ENCODE results near the gene NPLOC4.

The NPLOC4 gene

GRCh38 chr17:81607431-81607830 is 29.5 kb downstream of the NPLOC4 start:
- DNase-seq (ENCODE audit: low spot score): no peak
- in situ Hi-C loops (cut with MboI; ENCODE audit: low sequenced_read_pairs, unreplicated experiment): no loop called here
- TF ChIP-seq, protein P1, sequence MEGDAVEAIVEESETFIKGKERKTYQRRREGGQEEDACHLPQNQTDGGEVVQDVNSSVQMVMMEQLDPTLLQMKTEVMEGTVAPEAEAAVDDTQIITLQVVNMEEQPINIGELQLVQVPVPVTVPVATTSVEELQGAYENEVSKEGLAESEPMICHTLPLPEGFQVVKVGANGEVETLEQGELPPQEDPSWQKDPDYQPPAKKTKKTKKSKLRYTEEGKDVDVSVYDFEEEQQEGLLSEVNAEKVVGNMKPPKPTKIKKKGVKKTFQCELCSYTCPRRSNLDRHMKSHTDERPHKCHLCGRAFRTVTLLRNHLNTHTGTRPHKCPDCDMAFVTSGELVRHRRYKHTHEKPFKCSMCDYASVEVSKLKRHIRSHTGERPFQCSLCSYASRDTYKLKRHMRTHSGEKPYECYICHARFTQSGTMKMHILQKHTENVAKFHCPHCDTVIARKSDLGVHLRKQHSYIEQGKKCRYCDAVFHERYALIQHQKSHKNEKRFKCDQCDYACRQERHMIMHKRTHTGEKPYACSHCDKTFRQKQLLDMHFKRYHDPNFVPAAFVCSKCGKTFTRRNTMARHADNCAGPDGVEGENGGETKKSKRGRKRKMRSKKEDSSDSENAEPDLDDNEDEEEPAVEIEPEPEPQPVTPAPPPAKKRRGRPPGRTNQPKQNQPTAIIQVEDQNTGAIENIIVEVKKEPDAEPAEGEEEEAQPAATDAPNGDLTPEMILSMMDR (IDR thresholded peaks at IDR 0.05; ENCODE audit: borderline replicate concordance, control extremely low read depth, extremely low read depth, insufficient read depth, missing control alignments): no peak

- in situ Hi-C loops (cut with MboI; ENCODE audit: low sequenced_read_pairs, unreplicated experiment): no loop called here
- DNase-seq (ENCODE audit: low spot score): no peak
- TF ChIP-seq, protein P1 (IDR thresholded peaks at IDR 0.05; ENCODE audit: borderline replicate concordance, control extremely low read depth, extremely low read depth, insufficient read depth, missing control alignments): no peak
These were observed 32.9 kb downstream of the NPLOC4 start for GRCh38 chr17:81603846-81604610.

- in situ Hi-C loops (cut with MboI; ENCODE audit: low sequenced_read_pairs, unreplicated experiment): no loop called here
- TF ChIP-seq, protein P1 (IDR thresholded peaks at IDR 0.05; ENCODE audit: borderline replicate concordance, control extremely low read depth, extremely low read depth, insufficient read depth, missing control alignments): peak; percentile 50
- peak; percentile 78 for DNase-seq (ENCODE audit: low spot score)
These were observed 35.3 kb downstream of the NPLOC4 start for GRCh38 chr17:81601525-81602120.

DNA sequence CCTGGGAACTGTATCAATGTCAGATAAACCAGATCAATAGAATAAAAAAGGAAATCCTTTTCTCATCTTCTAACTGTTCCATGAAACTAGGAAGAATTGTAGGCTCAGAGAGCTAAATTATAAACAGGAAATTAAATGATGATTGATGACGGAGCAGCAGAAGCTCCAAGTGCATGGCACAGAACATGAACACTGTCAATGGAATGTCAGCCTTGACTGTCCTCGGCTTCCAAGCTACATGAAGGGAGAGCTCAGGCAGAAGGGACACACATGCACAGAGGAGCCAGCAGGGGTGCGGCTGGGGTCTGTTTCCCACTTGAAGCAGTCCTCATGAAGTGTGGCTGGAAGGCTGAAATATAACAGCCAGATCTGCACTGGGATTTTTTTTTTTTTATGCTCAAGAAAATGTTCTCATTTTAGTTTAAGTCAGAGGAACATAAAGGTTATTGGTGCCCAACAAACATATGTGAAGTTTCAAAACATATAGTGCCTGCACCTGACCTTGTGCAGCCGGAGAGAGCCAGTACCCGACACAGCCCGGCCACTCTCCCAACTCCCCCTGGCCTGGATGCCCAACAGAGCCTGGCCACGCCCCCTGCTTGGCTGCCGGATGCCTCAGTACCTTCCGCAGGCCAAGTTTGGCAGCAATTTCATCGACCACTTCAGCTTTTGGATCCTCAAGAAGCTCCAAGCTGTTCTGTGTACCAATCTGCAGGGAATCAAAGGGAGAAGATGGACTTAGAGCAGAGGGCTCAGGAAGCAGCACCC is 37.0 kb downstream of the NPLOC4 start:
- TF ChIP-seq, protein P1 (IDR thresholded peaks at IDR 0.05; ENCODE audit: borderline replicate concordance, control extremely low read depth, extremely low read depth, insufficient read depth, missing control alignments): no peak
- no peak for DNase-seq (ENCODE audit: low spot score)
- in situ Hi-C loops (cut with MboI; ENCODE audit: low sequenced_read_pairs, unreplicated experiment): no loop called here

- in situ Hi-C loops (cut with MboI; ENCODE audit: low sequenced_read_pairs, unreplicated experiment): no loop called here
- no peak for DNase-seq (ENCODE audit: low spot score)
- TF ChIP-seq, protein P1 (IDR thresholded peaks at IDR 0.05; ENCODE audit: borderline replicate concordance, control extremely low read depth, extremely low read depth, insufficient read depth, missing control alignments): no peak
These were observed 43.6 kb downstream of the NPLOC4 start for GRCh38 chr17:81593105-81593871.

DNA sequence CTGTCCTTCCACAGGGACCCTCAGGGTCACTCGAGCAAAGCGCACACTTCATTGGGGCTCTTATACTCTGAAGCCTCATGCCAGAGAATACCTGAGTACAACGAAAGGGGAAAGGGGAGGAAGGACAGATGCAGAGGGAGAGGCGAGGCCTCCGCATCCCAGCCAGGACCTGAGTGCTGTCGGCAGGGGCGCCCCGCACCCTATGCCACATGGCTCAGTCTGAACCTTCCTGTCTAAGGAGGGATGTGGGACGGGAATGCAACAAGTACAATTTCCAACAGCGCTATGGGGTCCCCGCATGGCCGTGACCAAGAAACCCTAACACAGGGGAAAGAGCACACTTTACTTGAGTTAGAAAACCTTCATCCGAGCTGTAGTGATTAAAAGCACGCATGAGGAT is 44.9 kb downstream of the NPLOC4 start:
- DNase-seq (ENCODE audit: low spot score): no peak
- in situ Hi-C loops (cut with MboI; ENCODE audit: low sequenced_read_pairs, unreplicated experiment): no loop called here
- TF ChIP-seq, protein P1 (IDR thresholded peaks at IDR 0.05; ENCODE audit: borderline replicate concordance, control extremely low read depth, extremely low read depth, insufficient read depth, missing control alignments): no peak
